Stimulated activated naive B cell treated with anti-CD40 and anti-IgM and Interleukin-4, amounts not matched to agents 10 μg/mL and 1 μg/mL and 100 μg/mL, for 72 hours (primary cell): ENCODE results near the gene C1orf105.

ENCODE experiments used
- ATAC-seq, 2 donors: fragments of 150-1000 bp; cut with Tn5 transposase; replicated peaks; 2 replicates each; pipeline ENCODE4 v1.10.0; 2021; ENCODE audit warnings: moderate library complexity in 1 of 2
- DNase-seq: peaks from one replicate; pipeline ENCODE4 v3.0.0; 2021
- H3K27ac Mint-ChIP-seq: one replicate; pipeline ENCODE4 v1.8.0; 2022; ENCODE audit warnings: mild to moderate bottlenecking, mixed read lengths
- H3K27me3 Mint-ChIP-seq, 2 donors: one replicate each; pipeline ENCODE4 v1.8.0; 2022; ENCODE audit warnings: mixed read lengths in 2 of 2
- H3K36me3 Mint-ChIP-seq, 2 donors: one replicate each; pipeline ENCODE4 v1.8.0; 2022; ENCODE audit warnings: mixed read lengths in 2 of 2, mild to moderate bottlenecking in 1 of 2
- H3K4me1 Mint-ChIP-seq, 2 donors: one replicate each; pipeline ENCODE4 v1.8.0; 2022; ENCODE audit warnings: mixed read lengths in 2 of 2, mild to moderate bottlenecking in 1 of 2
- H3K4me3 Mint-ChIP-seq, 2 donors: one replicate each; pipeline ENCODE4 v1.8.0; 2022; ENCODE audit warnings: mild to moderate bottlenecking in 2 of 2, mixed read lengths in 2 of 2, moderate library complexity in 1 of 2
- H3K9me3 Mint-ChIP-seq, 2 donors: one replicate each; pipeline ENCODE4 v1.8.0; 2022; ENCODE audit warnings: mixed read lengths in 2 of 2, mild to moderate bottlenecking in 1 of 2

The C1orf105 gene

DNA sequence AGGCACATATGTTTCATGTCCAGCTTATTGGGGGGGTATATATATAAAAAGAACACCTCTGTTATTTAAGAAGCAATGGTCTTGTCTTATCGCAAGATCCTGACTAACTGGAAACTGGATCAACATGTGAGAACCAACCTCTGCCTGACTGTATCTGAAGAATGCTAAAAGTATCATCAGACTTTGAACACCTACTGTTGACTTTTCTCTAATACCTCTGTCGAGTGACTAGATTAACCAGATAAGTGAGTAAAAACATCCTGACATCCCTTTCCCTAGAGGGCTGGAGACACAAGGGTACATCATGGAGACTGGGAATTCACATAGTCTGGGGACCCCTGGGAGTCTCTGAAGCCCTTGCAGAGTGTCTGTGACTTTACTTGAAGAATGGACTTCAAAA is 49.7 kb downstream of the C1orf105 start:
- no peak for ATAC-seq
- peaks cover 0 to 12% of the 10 kb centered on the region in 2 donors for H3K27me3 Mint-ChIP-seq
- no peak for DNase-seq

DNA sequence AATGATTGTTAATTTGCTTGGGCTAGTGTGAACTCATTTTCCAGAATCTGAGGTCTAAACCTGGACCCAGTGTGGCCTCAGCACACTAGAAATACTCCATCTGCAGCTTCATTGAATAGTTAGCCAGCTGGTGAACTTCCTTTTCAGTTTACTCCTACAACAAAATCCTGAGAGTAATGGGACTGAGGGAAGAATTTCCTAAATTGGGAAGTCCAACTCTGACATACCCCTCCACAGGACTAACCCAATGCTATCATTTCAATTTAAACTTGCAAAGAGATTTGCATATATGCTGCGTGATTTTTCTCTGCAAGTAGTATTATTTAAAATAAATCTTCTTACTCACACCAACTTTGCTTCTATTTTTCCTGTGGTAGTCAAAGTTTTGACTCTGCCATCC is 51.2 kb downstream of the C1orf105 start:
- Mint-ChIP-seq H3K9me3 (no peaks in the 10 kb centered on the region), H3K27me3 (peaks cover 0 to 4% of the 10 kb centered on the region in 2 donors), H3K4me3 (no peak overlapping the region), H3K4me1 (no peaks in the 10 kb centered on the region), H3K27ac (no peak overlapping the region), H3K36me3 (no peaks in the 10 kb centered on the region)
- ATAC-seq (no peak), DNase-seq (no peak)

More for the DNA sequence above, 49.7 kb downstream of the C1orf105 start:
- H3K27ac Mint-ChIP-seq: no peak overlapping the region
- H3K4me3 Mint-ChIP-seq: no peak overlapping the region
- H3K4me1 Mint-ChIP-seq: no peaks in the 10 kb centered on the region
- no peaks in the 10 kb centered on the region for H3K9me3 Mint-ChIP-seq
- H3K36me3 Mint-ChIP-seq: no peaks in the 10 kb centered on the region

DNA sequence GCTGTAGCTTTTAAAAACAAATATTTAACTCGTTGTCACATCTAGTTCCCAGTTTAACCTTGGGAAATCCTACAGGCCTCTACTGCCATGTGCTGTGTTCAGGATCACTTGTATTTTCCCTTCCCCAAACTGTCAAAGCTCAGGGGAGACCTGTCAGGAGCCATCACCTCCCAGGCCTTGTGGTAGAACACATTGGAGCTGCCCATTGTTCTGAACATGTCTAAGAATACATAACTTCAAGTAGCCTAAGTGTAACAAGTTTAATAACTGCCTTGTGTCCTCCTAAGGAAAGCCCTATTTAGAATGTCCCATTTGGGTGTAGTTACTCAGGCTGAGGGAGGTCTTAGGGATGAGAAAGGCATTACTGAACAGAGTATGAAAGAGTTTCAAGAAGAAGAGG is 52.0 kb downstream of the C1orf105 start:
- no peak for DNase-seq
- no peak overlapping the region for H3K4me3 Mint-ChIP-seq
- ATAC-seq: no peak
- H3K27me3 Mint-ChIP-seq: peaks cover 0 to 4% of the 10 kb centered on the region in 2 donors
- no peaks in the 10 kb centered on the region for H3K36me3 Mint-ChIP-seq
- H3K9me3 Mint-ChIP-seq: no peaks in the 10 kb centered on the region
- H3K27ac Mint-ChIP-seq: no peak overlapping the region
- no peaks in the 10 kb centered on the region for H3K4me1 Mint-ChIP-seq

DNA sequence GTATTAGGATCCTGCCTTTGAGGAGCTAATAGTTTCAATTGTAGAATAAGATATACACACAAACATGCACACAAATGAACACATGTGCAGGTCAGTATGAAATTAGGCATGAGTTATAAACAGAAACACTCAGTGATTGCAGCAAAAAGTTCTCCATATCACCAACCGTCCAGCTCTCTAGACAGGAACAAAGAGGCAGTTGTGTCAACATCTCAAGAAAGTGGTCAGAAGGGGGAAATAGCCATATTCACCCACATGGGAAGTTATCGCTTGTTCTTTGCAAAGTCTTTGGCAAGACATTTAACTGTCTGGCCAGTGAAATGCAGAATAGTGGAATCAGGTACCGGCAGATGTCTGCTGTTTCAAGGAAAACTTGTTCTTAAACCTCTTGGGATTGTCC is 52.8 kb downstream of the C1orf105 start:
- Mint-ChIP-seq H3K36me3 (no peaks in the 10 kb centered on the region), H3K27me3 (peaks cover 0 to 4% of the 10 kb centered on the region in 2 donors), H3K27ac (no peak overlapping the region), H3K4me1 (no peaks in the 10 kb centered on the region), H3K4me3 (no peak overlapping the region), H3K9me3 (no peaks in the 10 kb centered on the region)
- no peak for DNase-seq
- ATAC-seq: no peak

DNA sequence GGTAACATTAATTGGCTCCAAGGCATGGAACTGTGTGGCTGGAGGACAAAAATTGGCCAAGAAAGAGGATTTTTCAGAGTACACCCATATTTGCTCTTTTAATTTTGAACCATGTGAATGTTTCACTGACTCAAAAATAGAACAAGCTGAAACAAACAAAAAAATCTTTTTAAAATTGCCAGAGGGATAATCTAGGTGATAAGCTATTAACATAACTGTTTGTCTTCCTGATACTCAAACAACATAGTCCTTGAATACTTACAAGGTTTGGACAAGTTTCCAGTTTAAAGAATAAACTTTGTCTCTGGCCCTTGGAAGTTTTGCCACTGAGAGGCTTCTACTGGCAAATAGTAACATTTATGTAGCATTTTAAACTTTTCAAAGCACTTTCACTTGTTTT is 53.4 kb downstream of the C1orf105 start:
- no peaks in the 10 kb centered on the region for H3K4me1 Mint-ChIP-seq
- no peak overlapping the region for H3K4me3 Mint-ChIP-seq
- ATAC-seq: no peak

DNA sequence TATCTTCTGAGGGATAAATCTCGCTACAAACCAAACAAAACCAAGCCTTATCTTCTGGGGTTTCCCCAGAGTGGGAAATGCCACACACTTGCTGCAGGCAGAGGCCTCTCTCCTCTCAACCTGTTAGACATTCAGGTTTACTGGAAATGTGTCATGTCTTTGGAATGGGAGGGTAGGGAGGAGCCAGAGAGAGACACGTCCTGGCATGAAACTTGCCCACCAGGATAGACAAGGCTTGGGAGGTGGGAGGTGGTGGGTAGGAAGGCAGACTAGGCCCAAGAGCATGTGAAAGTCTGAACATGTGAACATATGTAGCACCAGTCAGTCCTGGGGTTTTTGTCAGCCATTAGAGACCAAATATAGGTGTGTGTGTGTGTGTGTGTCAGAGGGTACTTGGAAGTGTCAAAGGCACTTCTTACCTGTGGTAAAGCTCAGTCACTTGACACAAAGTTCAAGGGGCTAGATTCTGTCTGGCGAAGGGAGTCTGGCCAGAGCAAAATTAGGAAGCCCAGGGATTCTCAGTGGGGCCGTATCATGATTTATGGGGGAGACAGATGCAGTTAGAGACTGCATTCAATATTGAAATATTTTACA is 55.8 kb downstream of the C1orf105 start:
- Mint-ChIP-seq H3K27me3 (peaks cover 5 to 9% of the 10 kb centered on the region in 2 donors), H3K36me3 (no peaks in the 10 kb centered on the region), H3K4me3 (no peak overlapping the region), H3K27ac (no peak overlapping the region), H3K4me1 (no peaks in the 10 kb centered on the region), H3K9me3 (no peaks in the 10 kb centered on the region)
- ATAC-seq: no peak
- no peak for DNase-seq

More for the DNA sequence above, 53.4 kb downstream of the C1orf105 start:
- no peak for DNase-seq
- H3K27me3 Mint-ChIP-seq: peaks cover 0 to 4% of the 10 kb centered on the region in 2 donors
- H3K27ac Mint-ChIP-seq: no peak overlapping the region
- no peaks in the 10 kb centered on the region for H3K36me3 Mint-ChIP-seq
- no peaks in the 10 kb centered on the region for H3K9me3 Mint-ChIP-seq

DNA sequence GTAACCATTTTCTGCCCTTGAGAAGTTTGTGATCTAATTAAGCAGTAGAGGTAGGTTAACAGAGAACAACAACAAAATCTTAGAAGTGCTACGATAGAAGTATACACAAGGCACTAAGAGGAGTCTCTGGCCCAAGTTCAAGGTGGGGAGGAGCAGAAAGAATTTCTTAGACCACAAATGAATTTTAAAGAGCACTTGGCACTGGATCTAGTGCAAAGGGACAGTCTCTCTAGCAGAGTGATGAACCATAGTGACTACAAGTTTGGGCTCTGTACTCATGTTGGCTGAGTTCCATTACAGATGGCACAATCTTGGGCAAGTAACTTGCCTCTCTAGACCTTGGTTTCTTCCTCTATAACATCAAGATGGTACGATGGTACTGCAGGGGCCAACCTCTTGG is 56.7 kb downstream of the C1orf105 start:
- Mint-ChIP-seq H3K36me3 (no peaks in the 10 kb centered on the region), H3K9me3 (no peaks in the 10 kb centered on the region), H3K4me3 (no peak overlapping the region), H3K27ac (no peak overlapping the region), H3K27me3 (peaks cover 5 to 9% of the 10 kb centered on the region in 2 donors), H3K4me1 (no peaks in the 10 kb centered on the region)
- ATAC-seq (no peak), DNase-seq (no peak)

DNA sequence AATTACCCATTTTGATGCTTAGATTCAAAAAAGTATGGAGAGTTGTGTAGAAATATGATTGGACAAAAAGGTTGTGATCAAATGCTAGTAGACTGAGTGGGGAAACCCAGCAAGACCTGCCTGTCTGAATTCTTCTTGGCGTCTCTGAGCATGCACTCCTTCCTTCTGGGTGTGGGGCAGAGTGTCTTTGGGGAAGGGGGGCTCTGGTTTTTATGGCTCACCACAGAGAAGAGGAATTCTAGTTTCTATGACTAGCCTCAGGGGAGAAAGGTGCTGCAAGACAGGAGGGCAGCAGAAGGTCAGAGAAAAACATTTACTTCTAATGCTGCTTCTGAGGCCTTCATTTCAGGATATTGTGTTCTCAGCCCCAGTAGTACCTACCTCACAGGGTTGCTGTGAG is 57.3 kb downstream of the C1orf105 start:
- ATAC-seq (no peak), DNase-seq (no peak)
- no peak overlapping the region for H3K4me3 Mint-ChIP-seq
- no peaks in the 10 kb centered on the region for H3K4me1 Mint-ChIP-seq
- peaks cover 5 to 9% of the 10 kb centered on the region in 2 donors for H3K27me3 Mint-ChIP-seq
- no peaks in the 10 kb centered on the region for H3K36me3 Mint-ChIP-seq
- H3K27ac Mint-ChIP-seq: no peak overlapping the region
- H3K9me3 Mint-ChIP-seq: no peaks in the 10 kb centered on the region

DNA sequence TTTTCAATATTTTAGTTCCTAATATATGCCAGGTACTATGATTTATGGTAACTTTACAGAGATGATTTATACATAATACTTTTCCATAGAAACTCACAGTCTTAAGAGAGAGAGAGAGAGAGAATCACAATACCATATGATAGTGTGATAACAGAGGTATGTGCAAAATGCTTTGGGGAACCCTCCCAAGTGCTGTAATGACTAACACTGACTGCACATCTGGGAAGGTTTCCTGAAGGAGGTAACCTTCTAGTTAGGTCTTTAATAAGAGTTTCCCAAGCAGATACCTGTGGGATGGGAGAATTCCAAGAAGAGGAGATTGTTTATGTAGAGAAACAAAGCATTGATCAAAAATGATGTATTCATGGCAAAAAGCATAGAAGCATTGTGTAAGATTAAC is 58.0 kb downstream of the C1orf105 start:
- Mint-ChIP-seq H3K27ac (no peak overlapping the region), H3K9me3 (no peaks in the 10 kb centered on the region), H3K36me3 (no peaks in the 10 kb centered on the region), H3K27me3 (peaks cover 5% of the 10 kb centered on the region in 2 donors), H3K4me3 (no peak overlapping the region), H3K4me1 (no peaks in the 10 kb centered on the region)
- DNase-seq (no peak), ATAC-seq (no peak)

DNA sequence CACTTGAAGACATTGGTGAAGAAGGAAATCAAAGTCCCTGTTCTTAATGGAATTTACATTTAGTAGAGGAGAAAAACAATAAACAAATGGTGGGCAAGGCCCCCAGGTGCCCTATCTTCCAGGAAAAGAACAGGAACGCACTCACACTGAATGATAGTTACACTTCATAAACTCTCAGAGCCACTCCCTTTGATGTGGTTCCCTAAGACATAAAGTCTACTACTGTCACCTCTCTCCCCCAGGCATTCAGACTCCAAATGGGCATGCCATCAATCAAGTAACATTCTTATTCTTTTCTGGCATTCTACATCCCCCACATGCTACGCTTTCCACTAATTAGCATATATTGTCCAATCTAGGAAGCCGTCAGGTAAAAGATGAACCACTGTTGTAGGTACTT is 59.9 kb downstream of the C1orf105 start:
- H3K36me3 Mint-ChIP-seq: no peaks in the 10 kb centered on the region
- H3K4me3 Mint-ChIP-seq: no peak overlapping the region
- peaks cover 0 to 1% of the 10 kb centered on the region in 2 donors for H3K4me1 Mint-ChIP-seq
- ATAC-seq: no peak
- H3K9me3 Mint-ChIP-seq: peaks cover 0 to 2% of the 10 kb centered on the region in 2 donors
- no peak for DNase-seq
- H3K27ac Mint-ChIP-seq: no peak overlapping the region
- peaks cover 8 to 11% of the 10 kb centered on the region in 2 donors for H3K27me3 Mint-ChIP-seq

DNA sequence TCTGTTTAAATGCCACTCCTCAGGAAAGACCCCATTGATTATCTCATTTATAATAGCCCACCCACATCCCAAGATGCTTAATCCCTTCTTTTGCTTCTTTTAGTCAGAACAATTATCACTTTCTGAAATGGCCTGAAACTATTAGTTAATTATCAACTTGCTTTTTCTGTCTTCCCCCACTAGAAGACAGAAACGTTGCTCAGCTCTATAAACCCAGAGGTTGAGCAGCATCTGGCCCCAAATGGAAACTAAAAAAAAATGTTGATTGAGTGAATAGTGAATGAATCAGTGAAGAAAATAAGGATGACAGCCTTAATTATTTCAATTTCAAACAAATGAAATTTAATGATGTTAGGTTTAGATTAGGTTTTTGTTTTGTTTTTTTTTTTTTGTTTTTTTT is 61.6 kb downstream of the C1orf105 start:
- Mint-ChIP-seq H3K36me3 (no peaks in the 10 kb centered on the region), H3K27me3 (peaks cover 8 to 15% of the 10 kb centered on the region in 2 donors), H3K4me1 (peaks cover 0 to 1% of the 10 kb centered on the region in 2 donors), H3K4me3 (no peak overlapping the region), H3K27ac (no peak overlapping the region), H3K9me3 (peaks cover 0 to 3% of the 10 kb centered on the region in 2 donors)
- ATAC-seq (no peak), DNase-seq (no peak)

DNA sequence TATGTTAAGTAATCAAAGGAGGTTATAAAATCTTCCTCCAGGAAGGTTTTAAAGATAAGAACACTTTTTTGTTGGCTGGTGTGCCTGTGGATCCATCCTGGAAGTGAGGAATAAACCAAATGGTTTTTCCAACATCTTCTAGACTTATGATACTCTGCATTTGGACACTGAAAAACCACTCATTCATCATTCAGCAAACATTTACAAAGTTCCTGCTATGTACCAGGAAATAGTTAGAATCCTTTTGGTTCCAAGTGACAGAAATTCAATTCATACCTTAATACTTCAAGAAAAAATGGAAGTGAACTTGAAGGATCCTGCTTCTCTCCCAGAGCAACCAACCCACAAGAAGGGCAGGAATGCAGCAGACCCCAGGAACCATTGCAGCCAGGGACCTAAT is 63.0 kb downstream of the C1orf105 start:
- H3K36me3 Mint-ChIP-seq: no peaks in the 10 kb centered on the region
- peaks cover 8 to 15% of the 10 kb centered on the region in 2 donors for H3K27me3 Mint-ChIP-seq
- DNase-seq (no peak), ATAC-seq (no peak)
- peaks cover 0 to 1% of the 10 kb centered on the region in 2 donors for H3K4me1 Mint-ChIP-seq
- peaks cover 0 to 3% of the 10 kb centered on the region in 2 donors for H3K9me3 Mint-ChIP-seq
- no peak overlapping the region for H3K27ac Mint-ChIP-seq
- H3K4me3 Mint-ChIP-seq: no peak overlapping the region

DNA sequence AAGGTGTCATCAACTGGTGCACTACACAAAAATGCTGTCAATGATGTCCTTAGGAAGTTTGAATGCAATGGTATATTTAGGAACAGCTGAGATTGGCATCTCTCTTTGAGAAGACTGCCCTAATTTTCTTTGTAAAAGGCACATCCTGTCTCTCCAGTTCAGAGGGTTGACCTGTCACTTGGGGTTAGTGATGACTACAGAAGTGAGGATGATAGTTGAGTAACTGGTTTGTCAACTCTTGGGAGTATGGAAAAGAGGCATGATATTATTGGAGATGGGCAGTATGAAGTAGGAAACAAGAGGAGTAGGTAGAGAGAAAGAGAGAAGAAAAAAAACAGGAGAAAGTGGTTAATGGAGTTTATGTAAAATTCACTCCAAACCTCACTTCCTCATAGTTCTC is 63.8 kb downstream of the C1orf105 start:
- peaks cover 0 to 1% of the 10 kb centered on the region in 2 donors for H3K4me1 Mint-ChIP-seq
- no peak overlapping the region for H3K4me3 Mint-ChIP-seq
- peaks cover 13 to 15% of the 10 kb centered on the region in 2 donors for H3K27me3 Mint-ChIP-seq
- no peak overlapping the region for H3K27ac Mint-ChIP-seq
- peaks cover 0 to 3% of the 10 kb centered on the region in 2 donors for H3K9me3 Mint-ChIP-seq
- no peaks in the 10 kb centered on the region for H3K36me3 Mint-ChIP-seq
- no peak for ATAC-seq
- DNase-seq: no peak

DNA sequence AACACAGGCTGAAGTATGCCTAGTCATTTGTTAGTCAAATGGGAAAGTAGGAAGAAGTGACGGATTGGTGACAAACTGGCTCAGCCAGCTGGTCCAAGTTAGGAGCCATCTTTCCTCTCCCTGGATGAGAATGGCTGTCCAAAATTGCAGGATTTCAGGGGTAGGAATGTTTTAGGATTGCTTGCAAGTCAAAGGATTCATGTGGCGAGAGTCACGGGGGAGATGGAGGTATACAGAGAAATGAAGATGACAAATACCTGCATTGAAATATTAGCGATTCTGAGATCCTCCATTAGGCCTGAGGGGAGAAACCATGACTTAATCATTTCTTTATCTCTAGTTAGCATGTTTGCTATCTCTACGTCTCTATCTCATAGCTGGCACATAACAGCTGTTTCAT is 65.1 kb downstream of the C1orf105 start:
- no peak overlapping the region for H3K27ac Mint-ChIP-seq

DNA sequence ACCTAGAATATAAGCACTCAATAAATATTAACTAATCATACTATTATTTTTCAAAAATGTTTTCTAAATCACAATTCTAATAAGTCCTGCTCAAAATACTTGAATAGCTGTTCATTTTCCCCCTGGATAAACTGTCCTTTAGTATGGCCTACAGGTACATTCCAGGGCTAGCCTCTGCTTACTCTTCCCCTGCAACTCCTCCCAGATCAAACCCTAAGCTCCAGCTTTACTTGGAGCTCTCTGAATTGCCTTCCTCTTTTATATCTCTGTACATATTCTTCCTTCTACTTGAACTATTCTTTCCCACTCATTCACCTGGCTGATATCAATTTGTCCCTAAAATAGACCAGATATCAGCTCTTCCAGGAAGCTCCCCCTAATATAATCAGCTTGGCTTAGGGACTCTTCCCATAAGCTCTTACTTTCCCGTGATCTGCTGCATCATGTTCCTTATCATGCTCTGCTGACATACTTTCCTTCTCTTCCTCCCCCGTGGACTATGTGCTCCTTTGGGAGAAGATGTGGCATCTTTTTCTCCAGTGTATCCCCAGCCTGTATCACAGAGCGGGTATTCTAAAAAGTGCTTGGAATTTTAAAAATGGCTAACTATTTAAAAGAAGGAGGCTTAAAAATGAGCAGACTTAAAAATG is 66.4 kb downstream of the C1orf105 start:
- Mint-ChIP-seq H3K27me3 (peaks cover 14 to 16% of the 10 kb centered on the region in 2 donors), H3K9me3 (peaks cover 0 to 3% of the 10 kb centered on the region in 2 donors), H3K36me3 (no peaks in the 10 kb centered on the region), H3K4me3 (no peak overlapping the region), H3K4me1 (peaks cover 0 to 1% of the 10 kb centered on the region in 2 donors), H3K27ac (no peak overlapping the region)
- DNase-seq: no peak
- ATAC-seq: no peak

More for the DNA sequence above, 65.1 kb downstream of the C1orf105 start:
- H3K36me3 Mint-ChIP-seq: no peaks in the 10 kb centered on the region
- ATAC-seq (no peak), DNase-seq (no peak)
- H3K27me3 Mint-ChIP-seq: peaks cover 10 to 12% of the 10 kb centered on the region in 2 donors
- H3K4me1 Mint-ChIP-seq: peaks cover 0 to 1% of the 10 kb centered on the region in 2 donors
- peaks cover 0 to 3% of the 10 kb centered on the region in 2 donors for H3K9me3 Mint-ChIP-seq
- no peak overlapping the region for H3K4me3 Mint-ChIP-seq
